MCF 10A (cell line): ENCODE data around the gene MLC1. TPM values are rescaled to one million over a fixed set of nuclear protein-coding genes. Genes with fewer than 3 reads are reported as not detected.

Source experiments
- BruUV-seq: library from RNA; stranded (reverse); fragments of 400-500 nt; replicated peaks from 2 replicates; lab custom pipeline; 2021; lab: Mats Ljungman, UMichigan
- CTCF ChIA-PET: fragments of 300-600 bp; sonication (Branson Sonifier 250); formaldehyde crosslinking; extraction: SDS; loops from one replicate; lab custom pipeline; 2021; ENCODE audit warnings: antibody characterized with exemption, inconsistent platforms; lab: Yijun Ruan, JAX
- POLR2A ChIA-PET: fragments of 300-600, 350-650 bp; sonication (Branson Sonifier 250); formaldehyde crosslinking; extraction: SDS; loops from one replicate; lab custom pipeline; 2020; ENCODE audit warnings: antibody characterized with exemption, inconsistent platforms; lab: Yijun Ruan, JAX
- DNase-seq: peaks from one replicate; pipeline ENCODE4 v3.0.0-alpha.2; 2018; ENCODE audit not compliant: unreplicated experiment
- H3K27ac Mint-ChIP-seq: one replicate; pipeline ENCODE4 v1.8.0; 2022; ENCODE audit warnings: mild to moderate bottlenecking, low read depth, mixed read lengths; ENCODE audit not compliant: unreplicated experiment
- H3K27me3 Mint-ChIP-seq: one replicate; pipeline ENCODE4 v1.8.0; 2022; ENCODE audit warnings: mixed read lengths; ENCODE audit not compliant: insufficient read depth, unreplicated experiment
- H3K36me3 Mint-ChIP-seq: one replicate; pipeline ENCODE4 v1.8.0; 2022; ENCODE audit warnings: mild to moderate bottlenecking, moderate library complexity, mixed read lengths; ENCODE audit not compliant: insufficient read depth, unreplicated experiment
- H3K4me1 Mint-ChIP-seq: one replicate; pipeline ENCODE4 v1.8.0; 2022; ENCODE audit warnings: mixed read lengths; ENCODE audit not compliant: insufficient read depth, unreplicated experiment
- H3K4me3 Mint-ChIP-seq: one replicate; pipeline ENCODE4 v1.8.0; 2022; ENCODE audit warnings: mild to moderate bottlenecking, moderate library complexity, mixed read lengths; ENCODE audit not compliant: unreplicated experiment
- H3K9me3 Mint-ChIP-seq: one replicate; pipeline ENCODE4 v1.8.0; 2022; ENCODE audit warnings: mixed read lengths; ENCODE audit not compliant: unreplicated experiment
- intact Hi-C: fragments of 100-400 bp; cut with micrococcal nuclease; formaldehyde crosslinking; loops from 2 replicates; pipeline ENCODE4 v1.14.1; 2022
- total RNA-seq: library from RNA; stranded (reverse); gene quantifications from 2 replicates; pipeline ENCODE4 v1.2.3, GENCODE V29; 2022
- TF ChIP-seq, protein P1 (sequence below): fragments of 200-600 bp; IDR thresholded peaks from one replicate; pipeline ENCODE4 v1.8.0; 2022; ENCODE audit warnings: antibody characterized with exemption, mild to moderate bottlenecking; ENCODE audit not compliant: unreplicated experiment

Gene MLC1
- total RNA-seq, 1 experiment from 2014 or later = not detected

GRCh38 chr22:50046481-50047245 is 38.6 kb downstream of the MLC1 start:
- TF ChIP-seq, protein P1, sequence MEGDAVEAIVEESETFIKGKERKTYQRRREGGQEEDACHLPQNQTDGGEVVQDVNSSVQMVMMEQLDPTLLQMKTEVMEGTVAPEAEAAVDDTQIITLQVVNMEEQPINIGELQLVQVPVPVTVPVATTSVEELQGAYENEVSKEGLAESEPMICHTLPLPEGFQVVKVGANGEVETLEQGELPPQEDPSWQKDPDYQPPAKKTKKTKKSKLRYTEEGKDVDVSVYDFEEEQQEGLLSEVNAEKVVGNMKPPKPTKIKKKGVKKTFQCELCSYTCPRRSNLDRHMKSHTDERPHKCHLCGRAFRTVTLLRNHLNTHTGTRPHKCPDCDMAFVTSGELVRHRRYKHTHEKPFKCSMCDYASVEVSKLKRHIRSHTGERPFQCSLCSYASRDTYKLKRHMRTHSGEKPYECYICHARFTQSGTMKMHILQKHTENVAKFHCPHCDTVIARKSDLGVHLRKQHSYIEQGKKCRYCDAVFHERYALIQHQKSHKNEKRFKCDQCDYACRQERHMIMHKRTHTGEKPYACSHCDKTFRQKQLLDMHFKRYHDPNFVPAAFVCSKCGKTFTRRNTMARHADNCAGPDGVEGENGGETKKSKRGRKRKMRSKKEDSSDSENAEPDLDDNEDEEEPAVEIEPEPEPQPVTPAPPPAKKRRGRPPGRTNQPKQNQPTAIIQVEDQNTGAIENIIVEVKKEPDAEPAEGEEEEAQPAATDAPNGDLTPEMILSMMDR = no peak
- H3K4me1 Mint-ChIP-seq = no peaks in the 10 kb centered on the region
- no peak overlapping the region for H3K4me3 Mint-ChIP-seq
- no peaks in the 10 kb centered on the region for H3K36me3 Mint-ChIP-seq
- POLR2A ChIA-PET = no interaction called here
- no peak overlapping the region for H3K27ac Mint-ChIP-seq
- H3K27me3 Mint-ChIP-seq = peaks cover 18% of the 10 kb centered on the region
- CTCF ChIA-PET = no interaction called here
- BruUV-seq = no TSS peak
- no peak for DNase-seq
- intact Hi-C loops = no loop called here
- no peaks in the 10 kb centered on the region for H3K9me3 Mint-ChIP-seq

GRCh38 chr22:50046019-50046415 is 39.2 kb downstream of the MLC1 start:
- Mint-ChIP-seq H3K36me3 (no peaks in the 10 kb centered on the region), H3K27ac (no peak overlapping the region), H3K27me3 (peaks cover 18% of the 10 kb centered on the region), H3K4me3 (no peak overlapping the region), H3K4me1 (no peaks in the 10 kb centered on the region), H3K9me3 (no peaks in the 10 kb centered on the region)
- TF ChIP-seq, protein P1 = no peak
- ChIA-PET CTCF (no interaction called here), POLR2A (no interaction called here)
- intact Hi-C loops = no loop called here
- DNase-seq = no peak
- no TSS peak for BruUV-seq

- ChIA-PET POLR2A (no interaction called here), CTCF (no interaction called here)
- no peaks in the 10 kb centered on the region for H3K36me3 Mint-ChIP-seq
- H3K9me3 Mint-ChIP-seq = no peaks in the 10 kb centered on the region
- BruUV-seq = no TSS peak
- TF ChIP-seq, protein P1 = no peak
- H3K27ac Mint-ChIP-seq = no peak overlapping the region
- H3K27me3 Mint-ChIP-seq = peaks cover 18% of the 10 kb centered on the region
- H3K4me3 Mint-ChIP-seq = no peak overlapping the region
- DNase-seq = no peak
- no peaks in the 10 kb centered on the region for H3K4me1 Mint-ChIP-seq
- intact Hi-C loops = no loop called here
Measured at GRCh38 chr22:50045211-50046018, 39.8 kb downstream of the MLC1 start.

- POLR2A ChIA-PET = no interaction called here
Measured at GRCh38 chr22:50044485-50045118, 40.6 kb downstream of the MLC1 start.

More at GRCh38 chr22:50044485-50045118, 40.6 kb downstream of the MLC1 start:
- TF ChIP-seq, protein P1 = no peak
- CTCF ChIA-PET = no interaction called here
- no peak overlapping the region for H3K27ac Mint-ChIP-seq
- no peaks in the 10 kb centered on the region for H3K36me3 Mint-ChIP-seq
- no peak for DNase-seq
- no peaks in the 10 kb centered on the region for H3K4me1 Mint-ChIP-seq
- no peaks in the 10 kb centered on the region for H3K9me3 Mint-ChIP-seq
- H3K4me3 Mint-ChIP-seq = no peak overlapping the region
- H3K27me3 Mint-ChIP-seq = peaks cover 18% of the 10 kb centered on the region
- BruUV-seq = no TSS peak
- intact Hi-C loops = no loop called here
